HG03571 (cell line): ENCODE results near the gene UGT1A4.

Experiments
- ATAC-seq: cut with Tn5 transposase; IDR thresholded peaks from one replicate; pipeline ENCODE4 v1.9.1; 2021; ENCODE audit not compliant: unreplicated experiment

The UGT1A4 gene

DNA sequence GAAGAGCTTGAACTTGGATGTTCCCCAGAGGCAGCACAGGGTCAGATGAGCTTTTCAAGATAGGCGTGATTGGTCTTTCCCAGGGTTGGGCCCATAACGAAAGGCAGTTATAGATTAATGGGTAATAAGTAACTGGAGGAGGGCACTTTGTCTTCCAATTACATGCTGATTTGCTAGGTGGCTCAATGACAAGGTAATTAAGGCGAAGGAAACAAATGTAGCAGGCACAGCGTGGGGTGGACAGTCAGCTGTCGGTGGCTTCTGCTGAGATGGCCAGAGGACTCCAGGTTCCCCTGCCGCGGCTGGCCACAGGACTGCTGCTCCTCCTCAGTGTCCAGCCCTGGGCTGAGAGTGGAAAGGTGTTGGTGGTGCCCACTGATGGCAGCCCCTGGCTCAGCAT is at the start of gene UGT1A4:
Gene UGT1A4 (plus strand): TSS at position 185 of the 400 bp plus-strand sequence. CDS start 85 bp downstream, at position 270.
- no peak for ATAC-seq

DNA sequence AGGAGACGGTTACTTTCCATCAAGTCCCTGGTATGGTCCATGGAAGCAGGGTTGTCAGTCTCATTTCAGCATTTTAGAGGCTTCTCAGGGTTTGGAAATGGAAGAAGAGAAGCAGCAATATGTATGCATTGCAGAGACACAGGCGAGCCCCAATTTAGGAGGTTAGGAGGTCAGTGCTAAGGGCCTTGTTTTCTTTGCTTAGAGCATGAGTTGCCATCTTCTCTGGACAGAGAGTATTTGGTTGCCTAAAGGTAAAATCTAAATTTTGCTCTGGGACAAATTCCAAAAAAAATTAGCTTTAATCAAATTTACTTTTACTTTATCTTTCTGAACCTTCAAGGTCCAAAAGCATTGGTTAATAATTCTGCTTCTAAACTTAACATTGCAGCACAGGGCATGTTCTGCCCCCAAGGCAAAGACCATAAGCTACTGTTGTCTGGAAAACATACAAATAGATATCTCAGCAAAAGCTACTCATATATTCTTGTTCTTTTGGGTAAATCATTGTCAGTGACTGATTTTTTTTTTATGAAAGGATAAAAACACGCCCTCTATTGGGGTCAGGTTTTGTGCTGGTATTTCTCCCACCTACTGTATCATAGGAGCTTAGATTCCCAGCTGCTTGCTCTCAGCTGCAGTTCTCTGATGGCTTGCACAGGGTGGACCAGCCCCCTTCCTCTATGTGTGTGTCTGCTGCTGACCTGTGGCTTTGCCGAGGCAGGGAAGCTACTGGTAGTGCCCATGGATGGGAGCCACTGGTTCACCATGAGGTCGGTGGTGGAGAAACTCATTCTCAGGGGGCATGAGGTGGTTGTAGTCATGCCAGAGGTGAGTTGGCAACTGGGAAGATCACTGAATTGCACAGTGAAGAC is 47.0 kb upstream of the UGT1A4 start, which contains the start of gene UGT1A9:
Gene UGT1A9 (plus strand): TSS at position 609 of the 872 bp plus-strand sequence. CDS start 37 bp downstream, at position 646.
- ATAC-seq = no peak

DNA sequence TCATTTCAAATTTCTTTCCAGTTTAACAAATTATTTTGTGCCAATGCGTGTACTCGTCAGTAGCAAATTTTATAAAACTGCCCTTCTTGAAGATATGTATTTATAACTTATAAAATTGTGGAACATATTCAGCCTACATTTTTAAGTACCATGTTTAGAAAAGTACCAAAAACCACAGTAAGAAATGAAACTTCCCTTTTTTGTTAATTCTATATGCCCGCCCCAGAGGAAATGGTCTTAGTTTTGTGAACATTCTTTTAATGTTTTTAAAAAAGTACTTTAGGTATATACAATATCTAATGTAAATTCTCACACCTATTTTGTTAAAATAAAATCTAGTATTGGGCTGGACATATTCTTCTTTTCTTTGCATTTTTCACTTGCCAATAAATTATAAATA is 45.6 kb upstream of the UGT1A4 start:
- ATAC-seq = no peak

DNA sequence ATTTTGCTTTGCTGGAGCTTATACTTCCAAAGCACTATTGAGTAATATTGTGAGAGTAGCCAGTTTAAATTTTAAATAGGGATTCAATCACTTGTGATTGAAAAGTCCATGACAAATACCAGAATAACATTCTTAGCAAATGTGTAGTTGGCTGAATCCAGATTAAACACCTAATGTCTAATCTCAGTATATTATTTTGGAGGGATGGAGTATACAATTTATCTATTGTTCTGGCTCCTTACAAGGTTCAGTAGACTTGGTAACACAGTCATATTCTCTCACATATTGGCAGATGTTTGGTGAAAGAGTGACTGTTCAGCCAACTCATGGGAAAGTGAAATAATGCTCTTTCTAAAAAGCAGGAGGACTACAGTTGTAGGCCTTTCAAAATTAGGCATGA is 44.6 kb upstream of the UGT1A4 start:
- no peak for ATAC-seq

DNA sequence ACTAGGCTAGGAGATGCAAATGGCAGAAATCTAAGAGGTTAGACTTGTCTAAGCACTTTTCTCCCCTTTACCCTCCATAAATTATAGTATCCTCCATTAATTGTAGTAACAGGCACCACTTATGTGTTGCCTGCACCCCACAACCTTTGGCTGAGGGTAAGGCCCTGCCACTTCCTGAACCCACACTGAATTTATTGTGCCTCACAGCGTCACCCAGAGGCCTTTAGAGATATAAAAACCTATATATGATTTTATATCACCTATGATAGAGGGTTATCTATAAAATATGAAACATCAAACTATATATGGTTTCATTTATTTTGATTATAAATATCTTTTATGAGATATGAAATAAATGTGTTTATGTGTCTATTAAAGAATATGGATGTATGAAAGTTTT is 44.2 kb upstream of the UGT1A4 start:
- ATAC-seq = no peak

DNA sequence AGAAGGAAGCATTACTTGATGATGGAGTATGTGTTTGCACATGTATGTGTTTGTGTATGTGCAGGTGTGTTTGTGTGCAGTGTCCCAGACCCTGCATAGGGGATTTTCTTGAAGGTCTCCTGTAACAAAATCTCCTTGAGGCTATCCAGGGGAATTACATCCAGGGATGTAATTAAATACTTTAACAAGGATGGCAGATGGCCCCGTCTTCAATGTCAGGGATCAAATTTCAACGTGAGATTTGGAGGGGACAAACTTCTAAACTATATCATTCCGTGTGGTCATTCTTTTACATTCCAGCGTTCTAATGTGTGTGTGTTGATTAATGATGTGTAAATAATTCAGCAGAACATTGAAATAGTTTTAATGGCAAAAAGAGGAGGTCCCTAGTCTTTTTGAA is 43.5 kb upstream of the UGT1A4 start:
- no peak for ATAC-seq

DNA sequence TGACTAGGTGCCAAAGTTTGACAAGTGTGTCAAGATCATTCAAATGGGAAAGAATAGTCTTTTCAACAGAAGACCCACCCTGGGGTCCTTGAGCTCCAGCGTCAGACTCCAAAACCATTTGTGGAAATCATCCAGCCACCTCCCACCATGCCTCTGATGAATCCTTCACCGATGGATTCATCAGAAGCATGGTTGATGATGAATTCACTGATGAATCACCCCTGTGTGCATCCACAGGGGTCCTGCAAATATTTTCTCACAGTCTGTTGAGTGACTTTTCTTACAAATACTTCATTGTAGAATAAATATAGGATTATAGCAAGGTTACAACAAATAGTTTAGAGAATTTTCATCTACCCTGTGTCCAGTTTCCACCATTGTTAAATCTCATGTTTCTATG is 42.5 kb upstream of the UGT1A4 start:
- ATAC-seq = no peak

DNA sequence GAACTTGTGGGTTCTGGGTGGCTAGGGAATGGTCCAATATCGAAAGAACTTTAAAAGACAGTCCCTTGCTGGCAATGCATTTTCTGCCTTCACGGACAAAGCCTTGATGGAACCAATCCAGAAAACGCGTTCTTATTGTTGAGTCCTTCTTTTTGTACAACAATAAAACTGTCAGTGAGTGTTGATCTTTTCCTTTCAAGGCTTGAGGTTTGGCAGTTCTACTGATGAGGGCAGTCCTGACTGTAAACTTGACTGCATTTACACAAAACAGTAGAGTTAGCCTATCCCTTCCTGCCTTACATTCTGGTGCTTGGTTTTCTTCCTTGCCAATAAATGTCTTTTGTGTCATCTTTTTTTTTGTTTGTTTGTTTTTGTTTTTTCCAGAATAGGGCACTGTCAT is 39.3 kb upstream of the UGT1A4 start:
- ATAC-seq = no peak

DNA sequence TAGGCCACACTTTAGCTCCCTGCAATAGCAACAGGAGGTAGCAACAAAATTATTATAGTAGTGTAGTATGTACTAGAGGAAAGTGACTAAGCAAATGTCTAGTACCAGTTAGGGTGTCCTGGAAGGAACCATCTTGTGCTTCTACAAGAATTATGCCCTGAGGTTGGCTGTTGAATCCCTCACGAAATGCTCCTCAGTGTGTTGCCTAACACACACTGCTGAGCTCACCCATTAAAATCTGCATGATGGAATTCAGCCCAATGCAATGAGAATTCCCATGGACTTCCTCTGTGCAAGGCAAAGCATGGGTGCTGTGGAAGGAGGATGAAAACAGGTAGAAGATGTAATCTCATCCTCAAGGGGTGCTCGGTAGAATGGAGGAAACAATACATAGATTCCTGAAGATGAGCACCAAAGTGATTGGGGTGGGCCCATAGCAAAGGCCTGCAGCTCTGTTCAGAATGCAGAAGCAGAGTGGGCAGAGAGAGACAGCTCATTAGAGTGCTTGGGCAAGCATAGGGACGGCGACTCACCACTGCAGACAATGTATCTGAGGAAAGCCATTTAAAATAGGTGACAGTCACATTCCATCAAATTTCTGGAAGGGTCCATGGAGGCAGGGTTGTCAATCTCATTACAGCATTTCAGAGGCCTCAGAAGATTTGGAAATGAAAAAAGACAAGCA is 38.0 kb upstream of the UGT1A4 start:
- no peak for ATAC-seq

DNA sequence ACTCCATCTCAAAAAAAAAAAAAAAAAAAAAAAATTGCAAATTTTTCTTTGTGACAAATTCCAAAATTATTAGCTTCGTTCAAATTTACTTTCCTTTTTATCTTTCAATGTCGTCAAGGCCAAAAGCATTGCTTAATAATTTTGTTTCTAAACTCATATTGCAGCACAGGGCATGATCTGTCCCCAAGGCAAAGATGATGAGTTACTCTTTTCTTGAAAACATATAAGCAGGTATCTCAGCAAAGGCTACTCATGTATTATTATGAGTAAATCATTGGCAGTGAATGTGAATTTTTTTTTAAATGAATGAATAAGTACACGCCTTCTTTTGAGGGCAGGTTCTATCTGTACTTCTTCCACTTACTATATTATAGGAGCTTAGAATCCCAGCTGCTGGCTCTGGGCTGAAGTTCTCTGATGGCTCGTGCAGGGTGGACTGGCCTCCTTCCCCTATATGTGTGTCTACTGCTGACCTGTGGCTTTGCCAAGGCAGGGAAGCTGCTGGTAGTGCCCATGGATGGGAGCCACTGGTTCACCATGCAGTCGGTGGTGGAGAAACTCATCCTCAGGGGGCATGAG is 36.9 kb upstream of the UGT1A4 start, which contains the start of gene UGT1A7:
Gene UGT1A7 (plus strand): TSS at position 381 of the 579 bp plus-strand sequence. CDS start 37 bp downstream, at position 418.
- no peak for ATAC-seq

DNA sequence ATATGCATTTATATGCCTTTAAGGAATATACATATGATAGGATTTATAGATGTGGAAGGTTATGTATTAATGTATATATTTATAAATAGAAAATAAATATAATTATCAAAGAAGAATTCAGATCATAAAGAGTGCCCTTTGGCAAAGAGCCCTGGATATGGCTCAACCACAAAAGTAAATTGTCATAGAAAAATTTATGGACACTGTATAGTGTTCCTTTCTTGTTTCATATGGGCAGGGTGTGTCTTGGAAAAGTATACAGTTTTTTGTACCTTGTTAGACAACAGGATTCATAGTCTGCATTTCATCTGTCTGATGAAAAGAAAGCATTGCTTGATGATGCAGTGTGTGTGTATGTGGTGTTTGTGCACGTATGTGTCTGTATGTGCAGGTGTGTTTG is 33.9 kb upstream of the UGT1A4 start:
- no peak for ATAC-seq

DNA sequence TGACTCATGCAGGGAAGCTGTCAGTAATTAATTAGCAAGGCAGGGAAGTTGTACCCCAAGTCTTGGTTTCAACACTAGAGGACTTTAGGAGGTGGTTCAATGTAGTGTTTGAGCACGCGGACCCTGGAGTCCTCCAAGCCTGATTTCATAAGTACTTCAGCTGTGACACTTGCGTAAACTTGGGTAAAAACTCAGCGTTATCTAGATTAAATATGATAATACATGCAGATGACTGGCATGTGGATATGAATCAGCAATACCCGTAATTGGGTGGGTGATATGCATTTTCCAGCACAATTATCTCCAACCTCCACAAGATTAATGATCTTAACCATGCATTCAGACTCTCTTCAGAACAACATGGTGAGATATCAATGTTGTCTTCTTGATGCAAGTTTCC is 31.6 kb upstream of the UGT1A4 start:
- no peak for ATAC-seq

DNA sequence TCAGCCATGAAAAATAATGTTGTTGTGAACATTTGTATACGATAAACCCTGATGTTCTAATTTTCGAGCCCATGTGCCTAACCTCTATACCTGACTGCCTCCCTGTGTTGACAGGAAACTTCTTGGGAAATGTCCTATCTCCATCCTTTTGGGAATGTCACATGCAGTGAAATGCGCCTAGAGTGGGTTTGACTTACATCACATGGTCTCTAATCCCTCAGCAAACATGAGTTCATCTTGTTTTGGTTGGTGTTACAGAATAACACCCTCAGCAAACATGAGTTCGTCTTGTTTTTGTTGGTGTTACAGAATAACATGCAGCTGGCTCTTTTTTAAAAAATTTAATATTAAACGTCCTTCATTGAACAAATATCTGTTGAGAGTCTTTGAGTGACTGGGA is 30.2 kb upstream of the UGT1A4 start:
- no peak for ATAC-seq

DNA sequence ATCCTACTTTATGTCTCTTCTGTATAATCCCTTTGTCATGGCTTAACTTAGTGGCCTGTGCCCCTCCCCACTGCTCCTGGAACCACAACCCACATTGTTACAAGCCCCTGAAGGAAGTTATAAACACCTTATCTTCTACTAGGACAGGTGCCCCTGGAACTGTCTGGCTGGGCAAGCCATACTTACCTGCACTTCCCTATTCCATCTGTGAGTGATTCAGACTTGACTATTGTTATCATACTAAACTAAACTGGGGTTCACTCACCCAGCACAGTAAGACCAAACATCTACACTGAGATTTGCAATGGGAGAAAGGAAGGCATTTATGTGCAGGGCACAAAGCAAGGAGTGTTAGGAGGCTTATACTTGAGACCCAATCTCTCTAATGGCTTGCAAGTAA is 29.5 kb upstream of the UGT1A4 start:
- no peak for ATAC-seq

DNA sequence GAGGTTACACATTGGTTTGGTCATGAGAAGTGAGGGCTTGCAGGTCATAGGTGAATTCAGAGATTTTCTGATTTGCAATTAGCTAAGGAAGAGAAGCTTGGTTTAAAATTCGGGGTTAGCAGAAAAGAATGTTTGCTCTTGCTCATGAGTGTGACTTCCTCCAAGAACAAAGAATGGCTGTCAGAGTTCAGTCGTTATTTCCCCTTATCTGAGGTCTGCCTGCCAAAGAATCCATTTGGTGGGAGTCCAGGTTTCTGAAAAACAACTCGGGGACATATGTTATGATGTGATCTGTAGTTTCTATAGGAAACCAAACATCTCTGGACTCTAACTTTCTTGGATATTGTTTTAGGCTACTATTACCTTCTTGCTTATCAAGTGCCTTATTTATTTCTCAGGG is 29.0 kb upstream of the UGT1A4 start:
- no peak for ATAC-seq

DNA sequence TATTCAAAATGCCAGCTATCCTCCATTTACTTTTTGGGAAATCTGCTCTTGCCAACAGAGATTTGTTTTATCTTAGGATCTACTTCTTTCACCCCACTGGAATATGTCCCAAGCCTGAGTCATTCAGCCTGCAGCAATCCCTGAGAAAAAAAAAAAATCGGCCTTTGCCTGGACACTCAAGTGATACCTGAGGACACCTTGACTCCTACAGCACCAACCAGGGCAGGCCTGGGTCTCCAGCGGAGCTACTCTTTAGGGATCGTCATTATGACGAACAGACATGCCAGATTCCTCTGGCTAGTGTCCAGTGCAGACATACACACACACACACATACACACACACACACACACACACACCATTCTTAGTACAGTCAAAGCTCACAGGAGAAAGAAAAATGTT is 28.1 kb upstream of the UGT1A4 start:
- no peak for ATAC-seq

DNA sequence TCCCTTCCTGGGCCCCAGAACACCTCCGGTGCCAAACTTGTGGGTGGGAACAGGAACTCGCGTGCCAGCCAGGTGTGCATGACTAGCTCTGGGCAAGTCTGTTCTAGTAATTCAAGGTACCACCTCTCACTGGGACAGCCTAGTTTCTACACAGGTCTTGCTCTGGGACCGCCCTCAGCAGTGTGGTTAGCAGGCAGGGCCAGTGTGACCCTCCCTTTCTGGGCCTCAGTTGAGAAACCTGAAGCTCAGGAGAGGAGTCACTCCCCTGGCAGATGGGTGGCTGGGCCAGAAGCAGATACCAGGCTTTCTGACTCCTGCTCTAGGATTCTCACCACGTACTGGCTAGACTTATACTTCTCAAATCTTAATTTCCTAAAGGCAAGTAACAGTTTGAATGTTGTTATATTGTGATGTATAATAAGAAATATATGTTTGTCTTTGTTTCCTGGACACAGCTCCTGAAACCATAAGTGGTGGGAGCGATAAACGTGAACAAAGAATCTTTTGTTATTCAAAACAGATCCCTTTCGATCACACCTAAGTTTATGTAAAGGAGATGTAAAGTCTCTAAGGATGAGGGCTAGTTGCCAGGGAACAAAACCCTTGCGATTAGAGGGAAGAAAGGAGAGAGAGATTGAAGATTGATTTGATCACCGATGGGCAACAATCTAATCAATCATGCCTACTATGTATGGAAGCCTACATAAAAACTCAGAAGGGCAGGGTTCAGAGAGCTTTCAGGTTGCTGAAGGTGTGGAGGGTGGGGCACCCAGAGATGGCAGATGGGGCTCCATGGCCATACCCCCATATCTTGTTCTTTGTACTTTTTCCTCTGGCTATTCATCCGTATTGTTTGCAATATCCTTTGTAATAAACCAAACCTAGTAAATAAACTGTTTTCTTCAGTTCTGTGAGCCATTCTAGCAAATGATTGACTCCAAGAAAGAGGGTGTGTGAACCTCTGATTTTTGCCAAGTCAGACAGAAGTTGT is 26.8 kb upstream of the UGT1A4 start:
- no peak for ATAC-seq

DNA sequence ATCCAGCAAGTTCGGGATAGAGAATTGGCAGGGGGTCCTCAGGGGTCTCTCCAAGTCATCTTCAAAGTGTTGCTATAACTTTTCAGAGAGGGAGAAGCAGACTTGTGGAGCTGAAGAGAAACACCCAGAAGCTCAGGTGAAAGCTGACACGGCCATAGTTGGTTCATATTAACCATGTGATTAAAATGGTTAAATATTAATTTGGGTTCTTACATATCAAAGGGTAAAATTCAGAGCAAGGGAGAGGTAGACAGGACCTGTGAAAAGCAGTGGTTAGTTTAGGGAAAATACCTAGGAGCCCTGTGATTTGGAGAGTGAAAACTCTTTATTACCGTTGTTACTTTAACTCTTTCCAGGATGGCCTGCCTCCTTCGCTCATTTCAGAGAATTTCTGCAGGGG is 25.9 kb upstream of the UGT1A4 start, which contains the start of gene UGT1A6:
Gene UGT1A6 (plus strand): TSS at position 243 of the 400 bp plus-strand sequence. CDS start 115 bp downstream, at position 358.
- no peak for ATAC-seq

DNA sequence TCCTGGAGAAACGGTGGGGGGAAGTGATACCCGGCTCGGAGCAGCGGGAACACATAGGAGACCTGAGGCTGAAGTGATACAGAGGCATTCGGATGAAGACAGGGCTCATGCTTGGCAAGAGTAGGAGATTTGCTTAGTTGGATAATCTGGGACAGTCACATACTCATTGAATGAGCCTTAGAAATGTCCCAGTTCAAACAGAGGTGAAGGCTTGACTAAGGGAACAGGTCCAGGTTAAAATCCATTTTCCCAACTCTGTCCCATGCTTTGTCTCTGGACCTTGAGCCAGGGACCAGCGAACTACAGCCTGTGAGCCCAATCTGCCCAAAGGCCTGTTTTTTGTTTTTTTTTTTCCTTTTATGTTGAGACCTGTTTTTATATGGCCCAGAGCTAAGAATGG is 24.6 kb upstream of the UGT1A4 start:
- ATAC-seq = no peak

DNA sequence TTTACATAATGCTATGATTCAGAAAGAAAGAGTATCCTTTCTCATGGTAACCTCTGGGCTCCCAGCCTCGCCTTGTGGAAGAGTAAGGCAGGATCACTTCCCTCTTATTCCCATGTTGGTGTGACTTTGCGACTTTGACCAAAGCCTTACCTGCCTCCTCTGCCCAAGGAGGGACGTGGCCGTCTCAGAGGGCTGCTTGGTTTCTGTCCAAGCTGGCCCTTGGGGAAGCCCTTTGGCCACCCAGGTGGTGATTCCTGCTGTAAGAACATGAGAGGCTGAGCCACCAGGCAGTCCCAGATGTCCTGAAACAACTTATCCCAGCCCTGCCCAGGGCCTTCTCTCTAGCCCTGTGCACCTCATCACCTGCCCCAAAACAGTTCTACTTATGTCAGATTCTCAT is 19.8 kb upstream of the UGT1A4 start:
- no peak for ATAC-seq
